Spleen (tissue), 7 donors: ENCODE data around the gene TMEM170B.

ENCODE experiments used
- CTCF ChIP-seq, 11 experiments: fragments of 200-600 bp in 7 of 11; fragments of 450-650 bp in 4 of 11; sonication (generic) in 4 of 11; IDR thresholded peaks in 8 of 11; conservative IDR thresholded peaks in 3 of 11; 1 replicate in 7 of 11; 2 replicates in 4 of 11; pipeline versions ENCODE4 v1.4.0 to v1.8.0; 2016 to 2021; ENCODE audit warnings: antibody characterized with exemption in 11 of 11, inconsistent platforms in 4 of 11, mild to moderate bottlenecking in 1 of 11
- POLR2A ChIP-seq, 3 donors: fragments of 450-650 bp; IDR thresholded peaks; one replicate each; pipeline ENCODE4 v1.5.1; 2017; ENCODE audit warnings: antibody characterized with exemption in 3 of 3, mild to moderate bottlenecking in 1 of 3
- POLR2AphosphoS5 ChIP-seq, 3 donors: sonication (generic); formaldehyde crosslinking; IDR thresholded peaks; one replicate each; pipeline ENCODE4 v1.5.1; 2017; ENCODE audit warnings: antibody characterized with exemption in 3 of 3
- donor health status: DM: no; HTN: no; CAD: no; lungs with moderate emphysema.
- donor health status: DM: no; HTN: no; CAD: no.
- donor health status: DM: no; HTN: no; CAD: no.

DNA sequence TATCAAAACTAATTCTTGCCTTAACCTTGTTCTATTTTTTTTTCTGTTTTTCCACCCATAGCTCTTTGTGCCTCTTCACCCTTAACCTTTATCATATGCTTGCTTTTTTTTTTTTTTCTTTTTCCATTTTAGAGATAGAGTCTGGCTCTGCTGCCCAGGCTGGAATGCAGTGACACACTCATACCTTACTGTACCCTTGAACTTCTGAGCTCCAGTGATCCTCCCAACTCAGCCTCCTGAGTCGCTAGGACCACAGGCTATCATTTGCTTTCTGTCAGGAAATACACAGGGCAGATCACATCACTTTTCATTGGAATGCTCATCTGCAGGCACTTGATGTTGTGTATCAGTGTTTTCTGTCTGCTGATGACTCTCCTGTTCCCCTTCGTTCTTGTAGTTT lies 33.5 kb downstream of the TMEM170B start:
- TF ChIP-seq POLR2A (IDR thresholded peaks at IDR 0.05) (no peak), CTCF (IDR thresholded peaks at IDR 0.05 in 8 of 11, conservative IDR thresholded peaks at IDR 0.05 in 3 of 11) (no peak), POLR2AphosphoS5 (IDR thresholded peaks at IDR 0.05) (no peak)
